ENCODE measurements around the gene DOCK6.

DNA sequence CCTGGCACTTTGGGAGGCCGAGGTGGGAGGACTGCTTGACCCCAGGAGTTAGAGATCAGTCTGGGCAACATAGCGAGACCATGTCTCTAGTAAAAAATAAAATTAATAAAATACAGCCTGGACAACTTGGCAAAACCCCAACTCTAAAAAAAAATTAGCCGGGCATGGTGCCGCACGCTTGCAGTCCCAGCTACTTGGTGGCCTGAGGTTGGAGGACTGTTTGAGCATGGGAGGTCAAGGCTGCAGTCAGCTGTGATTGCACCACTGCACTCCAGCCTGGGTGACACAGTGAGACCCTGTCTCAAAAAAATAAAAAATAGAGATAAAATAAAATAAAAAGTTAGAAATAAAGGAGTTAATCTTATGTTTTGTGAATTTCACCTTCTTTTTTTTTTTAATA lies 91.2 kb downstream of the DOCK6 start:
- TF ChIP-seq NFRKB (IDR thresholded peaks at IDR 0.05) (no peak), BHLHE40 (IDR thresholded peaks at IDR 0.05; ENCODE audit: borderline replicate concordance) (no peak), FOXM1 (IDR thresholded peaks at IDR 0.05; ENCODE audit: borderline replicate concordance) (no peak), SP1 (IDR thresholded peaks at IDR 0.05) (no peak), PKNOX1 (IDR thresholded peaks at IDR 0.05) (no peak), HDGF (IDR thresholded peaks at IDR 0.05; ENCODE audit: borderline replicate concordance) (no peak), LEF1 (IDR thresholded peaks at IDR 0.05; ENCODE audit: borderline replicate concordance) (no peak), L3MBTL2 (conservative IDR thresholded peaks at IDR 0.05) (no peak), FOXA1 (IDR thresholded peaks at IDR 0.05) (no peak)

Measured in HEK293T (cell line).